ENCODE data around the gene CD44.

The CD44 gene

GRCh38 chr11:35241083-35241482 is 102.1 kb downstream of the CD44 start:
- DNase-seq = no peak

GRCh38 chr11:35241531-35241930 is 102.6 kb downstream of the CD44 start:
- DNase-seq = no peak

- DNase-seq = no peak
These were observed 103.7 kb downstream of the CD44 start for GRCh38 chr11:35242412-35243242.

- no peak for DNase-seq
These were observed 104.8 kb downstream of the CD44 start for GRCh38 chr11:35243774-35244173.

- DNase-seq = no peak
These were observed 106.1 kb downstream of the CD44 start for GRCh38 chr11:35245056-35245455.

- no peak for DNase-seq
These were observed 106.8 kb downstream of the CD44 start for GRCh38 chr11:35245786-35246185.

- DNase-seq = no peak
These were observed 107.8 kb downstream of the CD44 start for GRCh38 chr11:35246745-35247144.

- no peak for DNase-seq
These were observed 108.5 kb downstream of the CD44 start for GRCh38 chr11:35247428-35247827.

- no peak for DNase-seq
These were observed 108.9 kb downstream of the CD44 start for GRCh38 chr11:35247863-35248262.

- DNase-seq = no peak
These were observed 109.8 kb downstream of the CD44 start for GRCh38 chr11:35248558-35249323.

GRCh38 chr11:35250192-35250591 is 111.2 kb downstream of the CD44 start:
- DNase-seq = no peak

GRCh38 chr11:35250621-35251020 is 111.7 kb downstream of the CD44 start:
- no peak for DNase-seq

- no peak for DNase-seq
These were observed 114.3 kb downstream of the CD44 start for GRCh38 chr11:35253237-35253636.

- no peak for DNase-seq
These were observed 116.5 kb downstream of the CD44 start for GRCh38 chr11:35255514-35255913.

GRCh38 chr11:35256296-35256695 is 117.3 kb downstream of the CD44 start:
- DNase-seq = no peak

- no peak for DNase-seq
These were observed 118.3 kb downstream of the CD44 start for GRCh38 chr11:35257281-35257680.

GRCh38 chr11:35259529-35259928 is 120.6 kb downstream of the CD44 start:
- no peak for DNase-seq

GRCh38 chr11:35260342-35260985 is 121.5 kb downstream of the CD44 start:
- DNase-seq = peak; percentile 20

- DNase-seq = no peak
These were observed 122.2 kb downstream of the CD44 start for GRCh38 chr11:35261197-35261596.

GRCh38 chr11:35262056-35262455 is 123.1 kb downstream of the CD44 start:
- DNase-seq = no peak

- no peak for DNase-seq
These were observed 123.8 kb downstream of the CD44 start for GRCh38 chr11:35262735-35263134.

- DNase-seq = no peak
These were observed 126.9 kb downstream of the CD44 start for GRCh38 chr11:35265755-35266454.

GRCh38 chr11:35267504-35267903 is 128.5 kb downstream of the CD44 start:
- DNase-seq = no peak
